ENCODE data around the gene SCO2. TPM values are rescaled to one million over a fixed set of nuclear protein-coding genes. Genes with fewer than 3 reads are reported as not detected.

SCO2 gene
- polyA plus RNA-seq, 1 donor from 2014 or later, result 9.6 TPM

DNA sequence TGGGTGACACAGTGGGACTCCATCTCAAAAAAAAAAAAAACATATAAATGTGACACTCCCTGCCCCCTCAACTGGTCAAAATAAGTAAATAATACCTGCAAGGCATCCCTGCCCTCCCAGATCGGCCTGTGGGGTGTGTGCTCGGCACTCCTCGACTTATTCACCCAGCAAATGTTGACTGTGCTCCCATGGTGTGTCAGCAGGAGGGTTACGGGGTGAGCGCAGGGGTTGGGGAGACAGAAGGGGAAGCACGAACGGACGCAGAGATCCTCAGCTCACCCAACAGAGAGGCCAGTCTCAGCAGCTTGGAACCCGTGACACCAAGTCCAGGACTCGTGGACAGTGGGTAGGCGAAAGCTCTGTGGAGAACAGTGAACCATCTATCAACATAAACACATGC is 45.7 kb downstream of the SCO2 start:
- H3F3A ChIP-seq (ENCODE audit: insufficient read depth, low read length, poor library complexity, severe bottlenecking), result no peaks in the 10 kb centered on the region
- no peak for TF ChIP-seq TAF1 (IDR thresholded peaks at IDR 0.05; ENCODE audit: low read depth)
- no peak for TF ChIP-seq POLR2AphosphoS5 (IDR thresholded peaks at IDR 0.05)
- no peak for TF ChIP-seq REST (IDR thresholded peaks at IDR 0.05; ENCODE audit: borderline replicate concordance)
- no peak for TF ChIP-seq RAD21 (conservative IDR thresholded peaks at IDR 0.05)
- no peak for TF ChIP-seq SMC3 (conservative IDR thresholded peaks at IDR 0.05; ENCODE audit: poor library complexity)
- TF ChIP-seq MXI1 (conservative IDR thresholded peaks at IDR 0.05; ENCODE audit: poor library complexity, severe bottlenecking), result no peak
- TF ChIP-seq, protein P1, sequence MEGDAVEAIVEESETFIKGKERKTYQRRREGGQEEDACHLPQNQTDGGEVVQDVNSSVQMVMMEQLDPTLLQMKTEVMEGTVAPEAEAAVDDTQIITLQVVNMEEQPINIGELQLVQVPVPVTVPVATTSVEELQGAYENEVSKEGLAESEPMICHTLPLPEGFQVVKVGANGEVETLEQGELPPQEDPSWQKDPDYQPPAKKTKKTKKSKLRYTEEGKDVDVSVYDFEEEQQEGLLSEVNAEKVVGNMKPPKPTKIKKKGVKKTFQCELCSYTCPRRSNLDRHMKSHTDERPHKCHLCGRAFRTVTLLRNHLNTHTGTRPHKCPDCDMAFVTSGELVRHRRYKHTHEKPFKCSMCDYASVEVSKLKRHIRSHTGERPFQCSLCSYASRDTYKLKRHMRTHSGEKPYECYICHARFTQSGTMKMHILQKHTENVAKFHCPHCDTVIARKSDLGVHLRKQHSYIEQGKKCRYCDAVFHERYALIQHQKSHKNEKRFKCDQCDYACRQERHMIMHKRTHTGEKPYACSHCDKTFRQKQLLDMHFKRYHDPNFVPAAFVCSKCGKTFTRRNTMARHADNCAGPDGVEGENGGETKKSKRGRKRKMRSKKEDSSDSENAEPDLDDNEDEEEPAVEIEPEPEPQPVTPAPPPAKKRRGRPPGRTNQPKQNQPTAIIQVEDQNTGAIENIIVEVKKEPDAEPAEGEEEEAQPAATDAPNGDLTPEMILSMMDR (IDR thresholded peaks at IDR 0.05; ENCODE audit: poor library complexity, severe bottlenecking), result no peak
- TF ChIP-seq EP300 (conservative IDR thresholded peaks at IDR 0.05; ENCODE audit: poor library complexity, severe bottlenecking), result no peak
- TF ChIP-seq EZH2 (IDR thresholded peaks at IDR 0.05; ENCODE audit: borderline replicate concordance, insufficient read depth, low read length, poor library complexity, severe bottlenecking), result no peak
- no peaks in the 10 kb centered on the region for H4K20me1 ChIP-seq (ENCODE audit: insufficient read depth)
- H3K9me2 ChIP-seq (ENCODE audit: insufficient read depth, low read length), result no peaks in the 10 kb centered on the region
- H3K36me3 ChIP-seq (ENCODE audit: insufficient read depth, low read length), result no peaks in the 10 kb centered on the region
- H3K4me3 ChIP-seq (ENCODE audit: low read length), result no peak overlapping the region
- no peaks in the 10 kb centered on the region for H3K9me3 ChIP-seq (ENCODE audit: low read length)
- H3K79me2 ChIP-seq (replicated peaks; ENCODE audit: insufficient read depth, low read length), result no peaks in the 10 kb centered on the region
- no peak overlapping the region for H3K9ac ChIP-seq (ENCODE audit: low read length)
- H3K27ac ChIP-seq (ENCODE audit: low read length), result no peak overlapping the region
- H3K27me3 ChIP-seq (ENCODE audit: insufficient read depth, low read depth, low read length), result peaks cover 32% of the 10 kb centered on the region
- H3K4me2 ChIP-seq (ENCODE audit: low read length), result no peak overlapping the region
- H2AFZ ChIP-seq (ENCODE audit: low read depth, low read length), result no peak overlapping the region

DNA sequence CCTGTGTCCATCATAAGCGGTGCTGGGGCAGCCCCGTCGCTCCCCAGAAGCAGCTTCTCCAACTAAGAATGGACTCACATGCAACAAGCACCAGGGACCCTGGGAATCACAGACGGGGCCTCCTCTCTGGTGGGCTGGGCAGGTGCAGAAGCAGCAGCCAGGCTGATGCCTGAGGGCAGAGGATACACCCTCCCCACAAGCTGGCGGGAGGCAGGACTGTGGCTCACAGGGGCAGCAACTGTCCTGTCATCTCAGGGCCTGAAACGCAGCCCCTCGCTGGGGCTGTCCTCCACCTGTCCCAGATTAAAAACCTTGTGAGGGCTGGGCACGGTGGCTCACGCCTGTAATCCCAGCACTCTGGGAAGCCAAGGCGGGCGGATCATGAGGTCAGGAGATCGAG is 47.5 kb downstream of the SCO2 start:
- H3K27me3 ChIP-seq (ENCODE audit: insufficient read depth, low read depth, low read length), result peaks cover 32% of the 10 kb centered on the region
- peaks cover 8% of the 10 kb centered on the region for H4K20me1 ChIP-seq (ENCODE audit: insufficient read depth)
- no peak overlapping the region for H2AFZ ChIP-seq (ENCODE audit: low read depth, low read length)
- H3K9me2 ChIP-seq (ENCODE audit: insufficient read depth, low read length), result no peaks in the 10 kb centered on the region
- H3K79me2 ChIP-seq (replicated peaks; ENCODE audit: insufficient read depth, low read length), result peaks cover 13% of the 10 kb centered on the region
- no peak overlapping the region for H3K9ac ChIP-seq (ENCODE audit: low read length)
- no peak overlapping the region for H3K4me3 ChIP-seq (ENCODE audit: low read length)
- no peaks in the 10 kb centered on the region for H3K9me3 ChIP-seq (ENCODE audit: low read length)
- no peaks in the 10 kb centered on the region for H3K36me3 ChIP-seq (ENCODE audit: insufficient read depth, low read length)
- no peak overlapping the region for H3K27ac ChIP-seq (ENCODE audit: low read length)
- H3K4me2 ChIP-seq (ENCODE audit: low read length), result no peak overlapping the region
- H3F3A ChIP-seq (ENCODE audit: insufficient read depth, low read length, poor library complexity, severe bottlenecking), result no peaks in the 10 kb centered on the region
- TF ChIP-seq MXI1 (conservative IDR thresholded peaks at IDR 0.05; ENCODE audit: poor library complexity, severe bottlenecking) (no peak), RAD21 (conservative IDR thresholded peaks at IDR 0.05) (no peak), SMC3 (conservative IDR thresholded peaks at IDR 0.05; ENCODE audit: poor library complexity) (no peak), POLR2AphosphoS5 (IDR thresholded peaks at IDR 0.05) (no peak), TAF1 (IDR thresholded peaks at IDR 0.05; ENCODE audit: low read depth) (no peak), REST (IDR thresholded peaks at IDR 0.05; ENCODE audit: borderline replicate concordance) (no peak), EP300 (conservative IDR thresholded peaks at IDR 0.05; ENCODE audit: poor library complexity, severe bottlenecking) (no peak), EZH2 (IDR thresholded peaks at IDR 0.05; ENCODE audit: borderline replicate concordance, insufficient read depth, low read length, poor library complexity, severe bottlenecking) (no peak)
- TF ChIP-seq, protein P1 (IDR thresholded peaks at IDR 0.05; ENCODE audit: poor library complexity, severe bottlenecking), result no peak

Measured in neural cell (in vitro differentiated cells).